RWPE1 (cell line): ENCODE measurements around the gene NT5C2.
"Not testable (repeated sequence)": the region's sequence is repeated elsewhere in the genome, so short reads cannot be mapped to it uniquely, and the experiment has no call there.

Experiments
- CTCF ChIA-PET: fragments of 350-600 bp; sonication (Branson Sonifier 250); formaldehyde crosslinking; extraction: SDS; loops from one replicate; lab custom pipeline; 2021; lab: Yijun Ruan, JAX
- POLR2A ChIA-PET: fragments of 400-600 bp; formaldehyde crosslinking; extraction: SDS; loops from one replicate; lab custom pipeline; 2020; ENCODE audit warnings: antibody characterized with exemption; ENCODE audit not compliant: low non-redundant PET; lab: Yijun Ruan, JAX
- DNase-seq: peaks from one replicate; pipeline ENCODE4 v3.0.0; 2012; ENCODE audit warnings: low spot score
- H3K27ac ChIP-seq: fragments of 450-650 bp; 2 replicates; pipeline ENCODE4 v1.5.1; 2017
- CTCF ChIP-seq: fragments of 450-650 bp; conservative IDR thresholded peaks from 2 replicates; pipeline ENCODE4 v1.5.1; 2017; ENCODE audit warnings: low read depth, mild to moderate bottlenecking

The NT5C2 gene

GRCh38 chr10:103215601-103216000 is 22.5 kb upstream of the NT5C2 start:
- ChIA-PET POLR2A (no interaction called here), CTCF (interaction anchor here (1.2 kb wide), 1 partner anchor 29 kb away, joined by 3 read pairs; no protein-coding TSS in a partner anchor)

GRCh38 chr10:103210262-103210661 is 17.2 kb upstream of the NT5C2 start:
- DNase-seq, CTCF ChIA-PET: not testable (repeated sequence)

More at GRCh38 chr10:103215601-103216000, 22.5 kb upstream of the NT5C2 start:
- no peak for TF ChIP-seq CTCF
- no peak for DNase-seq
- no peak overlapping the region for H3K27ac ChIP-seq

GRCh38 chr10:103207643-103208042 is 14.6 kb upstream of the NT5C2 start:
- POLR2A ChIA-PET, DNase-seq, H3K27ac ChIP-seq, CTCF ChIA-PET: not testable (repeated sequence)

More at GRCh38 chr10:103210262-103210661, 17.2 kb upstream of the NT5C2 start:
- H3K27ac ChIP-seq, POLR2A ChIA-PET: not testable (repeated sequence)

- TF ChIP-seq CTCF, result no peak
- no peak overlapping the region for H3K27ac ChIP-seq
- no peak for DNase-seq
- ChIA-PET POLR2A (no interaction called here), CTCF (no interaction called here)
Measured at GRCh38 chr10:103207141-103207540, 14.1 kb upstream of the NT5C2 start.

- POLR2A ChIA-PET, CTCF ChIA-PET, DNase-seq, H3K27ac ChIP-seq: not testable (repeated sequence)
Measured at GRCh38 chr10:103206715-103207114, 13.6 kb upstream of the NT5C2 start.

- H3K27ac ChIP-seq, CTCF ChIA-PET, POLR2A ChIA-PET, DNase-seq: not testable (repeated sequence)
Measured at GRCh38 chr10:103205401-103205800, 12.3 kb upstream of the NT5C2 start.

GRCh38 chr10:103204353-103205255 is 11.5 kb upstream of the NT5C2 start:
- TF ChIP-seq CTCF, result no peak
- no peak for DNase-seq
- ChIA-PET CTCF (interaction anchor here (0.6 kb wide), 1 partner anchor 10 kb away, joined by 3 read pairs; no protein-coding TSS in a partner anchor), POLR2A (no interaction called here)
- H3K27ac ChIP-seq, result no peak overlapping the region

GRCh38 chr10:103203466-103203865 is 10.4 kb upstream of the NT5C2 start:
- TF ChIP-seq CTCF, result no peak
- no peak overlapping the region for H3K27ac ChIP-seq
- CTCF ChIA-PET, result interaction anchor here (0.6 kb wide), 1 partner anchor 9 kb away, joined by 3 read pairs; no protein-coding TSS in a partner anchor
- no peak for DNase-seq
- POLR2A ChIA-PET, result no interaction called here
